ENCODE results near the gene ARF4. TPM values are rescaled to one million over a fixed set of nuclear protein-coding genes. Genes with fewer than 3 reads are reported as not detected.

ARF4 gene
- total RNA-seq, 1 experiment from 2014 or later = 117 TPM

GRCh38 chr3:57555738-57556458 lies 41.2 kb downstream of the ARF4 start, which contains the start of gene PDE12 (continued):
- TF ChIP-seq PRDM15 (CRISPR knock-in tag; IDR thresholded peaks at IDR 0.05) (peak; percentile 26; the same call in 1 of the 2 replicates), PREB (CRISPR knock-in tag; IDR thresholded peaks at IDR 0.05; ENCODE audit: borderline replicate concordance) (no peak), CDX4 (CRISPR knock-in tag; IDR thresholded peaks at IDR 0.05; ENCODE audit: borderline replicate concordance) (no peak), SMAD3 (CRISPR knock-in tag; IDR thresholded peaks at IDR 0.05; ENCODE audit: borderline replicate concordance) (peak; percentile 41; the same call in 1 of the 2 replicates), ZNF263 (CRISPR knock-in tag; IDR thresholded peaks at IDR 0.05; ENCODE audit: low read depth) (no peak), RELA (CRISPR knock-in tag; IDR thresholded peaks at IDR 0.05; ENCODE audit: borderline replicate concordance) (no peak; the same call in 1 of the 2 replicates), ZNF396 (CRISPR knock-in tag; IDR thresholded peaks at IDR 0.05; ENCODE audit: borderline replicate concordance) (no peak), AR (CRISPR knock-in tag; IDR thresholded peaks at IDR 0.05) (no peak), MLX (CRISPR knock-in tag; IDR thresholded peaks at IDR 0.05) (no peak), JAZF1 (CRISPR knock-in tag; IDR thresholded peaks at IDR 0.05) (no peak), ZNF281 (CRISPR knock-in tag; IDR thresholded peaks at IDR 0.05) (0 out of 2 replicates have a peak, but pooled peaks have one; percentile 67), TCF7 (CRISPR knock-in tag; IDR thresholded peaks at IDR 0.05; ENCODE audit: low read depth) (no peak), IRF2 (CRISPR knock-in tag; IDR thresholded peaks at IDR 0.05; ENCODE audit: borderline replicate concordance, low read depth) (peak; percentile 65; the same call in 1 of the 2 replicates), MAX (CRISPR knock-in tag; IDR thresholded peaks at IDR 0.05) (peak; percentile 95), ZNF425 (CRISPR knock-in tag; conservative IDR thresholded peaks at IDR 0.05) (no peak), FOXJ3 (CRISPR knock-in tag; IDR thresholded peaks at IDR 0.05; ENCODE audit: borderline replicate concordance) (0 out of 2 replicates have a peak, but pooled peaks have one; percentile 24), USF1 (CRISPR knock-in tag; IDR thresholded peaks at IDR 0.05) (peak; percentile 93), CREM (CRISPR knock-in tag; IDR thresholded peaks at IDR 0.05) (no peak), NR3C1 (CRISPR knock-in tag; conservative IDR thresholded peaks at IDR 0.05; ENCODE audit: low read depth) (no peak), HMGA2 (CRISPR knock-in tag; IDR thresholded peaks at IDR 0.05) (no peak), SP1 (CRISPR knock-in tag; conservative IDR thresholded peaks at IDR 0.05) (peak; percentile 76), NR2C2 (CRISPR knock-in tag; IDR thresholded peaks at IDR 0.05) (peak; percentile 34; the same call in 1 of the 2 replicates)

All from WTC11 (cell line).